GM21529 (cell line): ENCODE measurements around the gene MAPK10.
"Not testable (repeated sequence)": the region's sequence is repeated elsewhere in the genome, so short reads cannot be mapped to it uniquely, and the experiment has no call there.

ENCODE experiments used
- ATAC-seq: cut with Tn5 transposase; IDR thresholded peaks from one replicate; pipeline ENCODE4 v1.9.1; 2021; ENCODE audit not compliant: unreplicated experiment

The MAPK10 gene

GRCh38 chr4:86114563-86114962 is 245.3 kb downstream of the MAPK10 start:
- no peak for ATAC-seq

GRCh38 chr4:86108834-86109233 is 251.0 kb downstream of the MAPK10 start:
- ATAC-seq, result no peak

- no peak for ATAC-seq
Measured at GRCh38 chr4:86108137-86108536, 251.7 kb downstream of the MAPK10 start.

DNA sequence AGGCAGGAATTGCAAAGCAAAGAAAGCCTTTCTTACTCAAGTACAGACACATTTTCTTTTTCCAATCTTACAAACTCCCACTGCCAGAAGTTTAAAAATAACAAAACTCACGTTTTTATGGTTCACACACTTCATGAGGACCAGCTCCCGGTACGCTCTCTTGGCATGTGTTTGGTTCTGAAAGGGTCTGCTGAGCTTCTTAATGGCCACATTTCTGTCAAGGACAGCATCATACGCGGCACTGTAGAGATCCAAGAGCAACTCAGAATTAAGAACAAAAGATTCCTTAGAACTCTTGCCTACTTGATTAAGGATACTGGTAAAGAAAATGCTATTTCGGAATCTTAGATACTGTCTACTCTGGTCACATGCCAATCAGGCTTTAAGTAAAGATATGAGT is 252.7 kb downstream of the MAPK10 start:
- no peak for ATAC-seq

- no peak for ATAC-seq
Measured at GRCh38 chr4:86106475-86106874, 253.4 kb downstream of the MAPK10 start.

DNA sequence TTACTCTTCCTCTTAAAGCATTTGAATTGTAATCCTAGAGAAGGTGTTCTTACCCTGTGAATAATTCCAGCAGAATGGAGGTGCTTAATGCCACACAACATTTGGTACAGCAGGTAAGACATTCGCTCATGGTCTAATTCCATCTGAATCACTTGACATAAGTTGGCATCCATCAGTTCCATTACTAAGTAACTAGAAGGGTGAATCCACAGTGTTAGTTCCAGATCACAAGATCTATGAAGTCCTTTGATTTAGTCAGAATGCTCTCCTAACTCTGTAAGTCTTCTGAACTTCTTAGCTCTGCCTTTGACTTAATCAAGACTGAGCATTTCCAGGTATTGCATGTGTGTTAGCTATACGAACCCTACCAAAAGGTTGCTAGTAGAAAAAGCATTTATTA is 258.0 kb downstream of the MAPK10 start:
- no peak for ATAC-seq

GRCh38 chr4:86101410-86101809 is 258.4 kb downstream of the MAPK10 start:
- ATAC-seq, result no peak

- ATAC-seq, result no peak
Measured at GRCh38 chr4:86100539-86101215, 259.2 kb downstream of the MAPK10 start.

- no peak for ATAC-seq
Measured at GRCh38 chr4:86099348-86099747, 260.5 kb downstream of the MAPK10 start.

DNA sequence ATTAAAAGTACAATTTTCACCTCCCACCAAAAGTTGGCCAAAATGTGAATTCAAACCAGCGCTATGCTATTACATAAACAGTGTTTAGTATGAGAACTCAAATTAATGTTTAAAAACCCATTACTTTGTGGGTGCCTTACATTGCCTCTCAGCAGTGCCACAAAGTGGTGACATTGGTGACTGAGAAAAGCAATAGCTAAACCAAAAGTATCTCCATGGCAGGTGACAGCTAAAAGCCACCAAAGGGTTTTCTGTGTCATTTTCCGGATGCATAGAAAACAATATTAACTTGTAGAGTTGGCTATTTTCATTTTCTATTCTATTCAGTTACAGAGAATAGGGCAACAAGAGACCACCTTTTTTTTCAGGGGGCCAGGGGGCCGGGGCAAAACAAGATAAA is 261.2 kb downstream of the MAPK10 start:
- ATAC-seq, result no peak

DNA sequence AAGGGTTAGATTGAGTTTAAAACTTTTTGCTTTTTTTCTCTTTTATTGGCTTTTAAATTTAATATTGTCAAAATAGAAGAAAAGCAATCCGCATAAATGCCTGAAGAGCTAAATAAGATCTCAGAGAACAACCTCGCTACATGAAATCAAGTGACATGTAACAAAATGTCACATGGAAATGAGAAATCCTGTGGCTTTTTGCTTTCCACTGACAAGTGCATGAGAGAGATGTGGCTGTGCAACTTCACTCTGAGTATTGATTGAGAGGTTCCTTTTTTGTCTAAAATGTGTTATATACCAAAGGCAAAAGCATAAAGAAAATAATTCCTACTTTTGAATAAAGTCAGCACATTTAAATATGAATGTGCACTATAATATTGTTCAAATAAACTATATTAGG is 263.5 kb downstream of the MAPK10 start:
- ATAC-seq, result no peak

- no peak for ATAC-seq
Measured at GRCh38 chr4:86092684-86093083, 267.2 kb downstream of the MAPK10 start.

DNA sequence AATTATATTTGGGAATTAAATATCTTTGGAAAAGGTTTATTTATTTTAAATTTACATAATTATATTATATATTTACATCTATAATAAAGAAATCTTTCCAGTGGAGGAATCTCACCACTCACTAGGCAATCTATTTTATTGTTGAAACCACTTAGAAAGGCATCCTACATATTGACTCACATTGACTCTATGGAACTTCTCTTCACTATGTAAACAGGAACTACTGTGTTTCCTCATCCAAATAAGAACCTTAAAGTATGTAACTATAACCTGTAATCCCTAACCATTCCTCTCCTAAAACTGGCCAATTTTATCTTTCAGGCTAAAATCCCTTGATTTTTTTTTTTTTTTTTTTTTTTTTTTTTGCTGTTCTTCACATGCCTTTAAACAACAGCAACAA is 268.7 kb downstream of the MAPK10 start:
- no peak for ATAC-seq

- ATAC-seq, result no peak
Measured at GRCh38 chr4:86089781-86090323, 270.0 kb downstream of the MAPK10 start.

DNA sequence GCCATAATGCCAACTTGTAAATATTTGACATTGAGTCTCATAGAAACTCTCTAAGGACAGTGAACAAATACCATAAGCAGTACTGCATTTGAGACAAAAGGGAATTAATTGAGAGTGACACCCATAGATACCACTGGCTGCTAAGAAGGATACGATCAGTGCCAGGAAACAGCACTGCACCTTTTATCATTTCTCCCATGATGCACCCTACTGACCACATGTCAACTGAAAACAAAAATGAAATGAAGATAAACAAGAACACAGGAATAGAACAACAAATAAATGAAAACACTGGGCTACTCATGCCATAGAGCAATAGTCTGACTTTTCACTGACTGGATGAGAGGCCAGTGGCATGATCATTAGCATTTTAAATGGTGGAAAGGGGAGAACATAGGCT is 270.8 kb downstream of the MAPK10 start:
- ATAC-seq, result no peak

GRCh38 chr4:86075796-86076195 is 284.1 kb downstream of the MAPK10 start:
- ATAC-seq, result not testable (repeated sequence)

- no peak for ATAC-seq
Measured at GRCh38 chr4:86060341-86060740, 299.5 kb downstream of the MAPK10 start.

DNA sequence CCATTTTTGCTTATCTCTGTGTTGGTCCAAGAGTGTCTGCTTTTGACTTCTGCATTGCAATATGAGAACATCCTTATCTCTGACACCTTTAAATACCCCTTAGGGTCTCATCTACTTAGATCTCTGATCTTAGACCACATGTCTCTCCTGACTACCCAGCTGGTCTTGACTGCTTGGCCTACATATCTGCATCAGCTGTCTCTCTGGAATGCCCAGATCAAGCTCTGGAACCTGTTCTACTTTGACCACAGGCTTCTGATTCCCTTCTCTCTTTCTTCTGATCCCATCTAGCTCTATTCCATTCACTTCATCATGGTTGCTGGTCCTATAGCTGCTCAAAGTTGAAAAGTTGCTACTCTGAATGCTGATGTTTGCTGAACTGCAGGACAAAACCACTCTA is 301.2 kb downstream of the MAPK10 start:
- ATAC-seq, result no peak

DNA sequence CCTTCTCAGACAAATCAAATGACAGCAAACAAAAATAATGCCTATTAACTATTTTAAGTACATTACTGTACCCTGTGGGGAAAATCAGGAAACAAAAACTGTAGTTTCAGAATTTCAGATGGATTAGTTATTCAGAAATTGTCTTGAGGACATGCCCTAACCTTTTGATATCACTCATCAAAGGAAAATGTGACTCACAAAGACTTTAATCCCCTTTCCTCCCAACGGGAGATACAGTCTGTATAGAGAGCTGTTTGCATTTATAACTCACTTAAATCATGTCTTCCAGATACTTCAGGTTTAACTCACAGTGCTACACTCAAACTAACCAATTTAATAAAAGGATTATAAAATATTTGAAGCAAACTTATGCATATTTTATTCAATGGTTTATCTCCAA is 304.0 kb downstream of the MAPK10 start:
- ATAC-seq, result no peak

GRCh38 chr4:86054286-86055032 is 305.4 kb downstream of the MAPK10 start:
- ATAC-seq, result no peak

DNA sequence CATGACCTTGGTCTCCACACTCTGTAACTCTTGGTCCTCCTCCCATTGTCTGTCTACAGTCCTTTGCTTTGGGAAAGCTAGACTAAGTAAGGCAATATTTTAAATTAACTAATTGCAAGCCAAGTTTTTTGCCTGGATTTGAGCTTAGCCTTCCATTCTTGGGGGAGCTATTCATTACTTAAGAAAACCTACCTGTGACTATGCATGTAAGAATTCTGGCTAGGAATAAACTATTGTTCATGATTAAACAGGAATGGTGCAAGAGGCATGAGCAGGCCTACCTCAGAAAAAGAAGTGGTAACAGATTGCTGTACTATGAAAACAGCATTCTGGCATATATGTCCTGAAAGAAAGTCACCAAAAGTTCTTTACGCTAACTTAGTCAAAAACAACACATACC is 309.4 kb downstream of the MAPK10 start:
- no peak for ATAC-seq

- no peak for ATAC-seq
Measured at GRCh38 chr4:86048426-86048825, 311.4 kb downstream of the MAPK10 start.
